ENCODE results near the gene SLC10A2.

- TF ChIP-seq CTCF (conservative IDR thresholded peaks at IDR 0.05 in 1 of 2, IDR thresholded peaks at IDR 0.05 in 1 of 2; ENCODE audit: extremely low read depth in 1 of 2, insufficient read depth in 1 of 2, low read depth in 1 of 2, low read length in 2 of 2): no peak
- TF ChIP-seq EZH2 (IDR thresholded peaks at IDR 0.05; ENCODE audit: borderline replicate concordance, low read length): no peak
Observed at GRCh38 chr13:103102482-103102881, 36.3 kb upstream of the SLC10A2 start.
